NCI-H526 (cell line): Measurements from ENCODE around the gene STK17B.
"Not testable (repeated sequence)": the region's sequence is repeated elsewhere in the genome, so short reads cannot be mapped to it uniquely, and the experiment has no call there.

Source experiments
- DNase-seq, 2 experiments: peaks; one replicate each; lab custom pipeline; 2025; lab: John Stamatoyannopoulos, UW

The STK17B gene

DNA sequence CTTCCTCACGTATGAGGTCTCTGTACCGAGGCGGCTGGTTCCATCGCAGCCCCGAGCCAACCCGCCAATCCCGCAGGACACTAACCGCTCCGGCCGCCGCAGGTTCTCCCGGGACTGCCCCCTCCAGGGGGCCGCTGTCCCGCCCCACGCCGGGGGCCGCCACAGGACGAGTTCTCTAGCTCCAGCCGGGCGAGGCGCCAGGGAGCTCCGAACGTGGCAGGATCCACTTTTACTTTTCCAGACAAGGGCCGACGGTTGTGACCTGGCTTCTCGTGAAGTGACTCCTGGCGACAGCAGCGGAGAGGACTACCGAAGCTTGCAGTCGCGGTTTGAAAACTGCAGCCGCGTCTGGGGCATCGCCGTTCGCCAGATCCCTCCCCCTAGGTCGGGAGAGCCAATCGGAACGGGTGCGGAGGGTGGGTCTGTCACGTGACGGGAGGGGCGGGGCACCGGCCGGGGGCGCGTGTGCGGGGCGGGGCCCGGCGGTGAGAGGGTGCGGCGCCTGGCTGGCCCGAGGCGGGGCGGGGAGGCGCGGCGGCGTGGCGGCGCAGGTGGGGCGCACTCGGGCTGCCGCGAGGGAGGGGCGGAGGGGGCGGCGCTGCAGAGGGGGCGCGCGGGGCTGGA lies at the start of gene STK17B:
Gene STK17B (minus strand): TSS at position 331 of the 624 bp plus-strand sequence. CDS start 8,195 bp downstream, outside the sequence.
- peak; percentile 86 to 97 for DNase-seq

DNA sequence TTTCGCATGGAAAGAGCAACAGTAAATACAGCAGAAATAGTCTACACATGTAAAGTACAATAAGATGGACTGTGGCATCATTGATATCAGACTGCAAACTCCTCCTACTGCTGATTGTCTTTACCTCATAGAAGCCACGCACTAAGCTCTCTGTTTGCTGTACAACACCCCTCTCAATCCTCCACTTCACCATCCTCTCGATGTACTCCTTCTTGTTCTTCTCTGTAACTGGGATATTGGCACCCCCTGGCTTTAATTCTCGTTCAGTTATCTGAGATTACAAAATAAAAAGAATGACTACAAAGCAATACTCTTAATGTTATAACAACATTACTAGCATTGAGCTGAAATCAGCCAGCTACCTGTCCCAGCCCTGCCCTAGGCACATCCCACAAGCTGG lies 49.3 kb upstream of the STK17B start:
- DNase-seq = no peak

DNA sequence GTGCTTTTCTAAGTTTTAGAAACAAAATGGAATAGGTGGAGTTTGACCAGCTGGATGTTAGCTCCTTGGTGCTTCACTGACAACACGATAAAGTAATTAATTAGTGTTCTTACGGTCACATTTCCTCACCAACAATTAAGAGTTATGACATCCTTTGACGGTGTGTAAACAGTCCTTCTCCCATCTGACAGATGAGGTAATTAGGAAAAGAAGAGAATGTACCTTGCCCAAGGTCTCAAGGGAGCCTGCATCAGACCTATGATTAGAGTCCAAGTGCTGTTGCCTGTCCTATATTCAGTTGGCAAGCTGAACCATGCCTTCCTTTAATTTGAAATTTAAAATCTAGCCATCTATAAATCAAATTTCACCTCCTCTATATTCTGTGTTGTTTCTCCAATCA lies 48.3 kb upstream of the STK17B start:
- DNase-seq = no peak

DNA sequence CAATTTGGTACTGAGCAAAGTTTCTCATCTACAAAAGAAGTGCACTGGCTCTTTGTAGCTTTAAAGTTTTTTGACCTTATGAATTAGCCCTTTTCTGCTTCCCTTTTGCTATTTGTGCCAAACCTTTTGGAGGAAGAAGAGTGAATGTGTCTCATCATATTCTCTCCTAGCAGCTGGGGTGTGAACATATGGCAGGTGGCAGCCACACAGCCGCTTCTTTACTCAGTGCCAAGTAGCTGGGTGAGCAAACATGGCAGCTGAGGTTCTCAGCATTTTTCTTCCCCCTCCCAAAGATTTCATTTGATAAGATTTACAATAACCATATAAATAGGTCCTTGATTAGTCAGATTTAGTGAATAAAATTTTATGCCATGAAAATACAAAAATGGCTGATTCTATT lies 46.7 kb upstream of the STK17B start:
- no peak for DNase-seq

DNA sequence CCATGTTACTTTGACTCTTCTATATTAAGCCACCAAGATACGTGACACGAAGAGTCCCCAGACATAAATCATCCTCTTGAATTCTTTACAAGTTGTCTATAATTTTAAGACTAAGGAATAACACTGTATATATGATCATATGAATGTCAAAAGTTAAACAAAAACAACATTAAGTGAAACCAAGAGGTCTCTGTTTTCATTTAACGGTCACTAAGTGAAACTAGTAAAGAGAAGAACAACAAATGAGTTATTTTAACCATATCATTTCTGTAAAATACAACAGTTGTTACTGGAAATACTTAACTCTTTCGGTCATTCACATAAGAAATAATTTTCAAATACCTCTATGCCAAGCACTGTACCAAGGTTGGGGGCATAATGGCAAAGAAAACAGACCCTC lies 45.7 kb upstream of the STK17B start:
- DNase-seq = no peak

DNA sequence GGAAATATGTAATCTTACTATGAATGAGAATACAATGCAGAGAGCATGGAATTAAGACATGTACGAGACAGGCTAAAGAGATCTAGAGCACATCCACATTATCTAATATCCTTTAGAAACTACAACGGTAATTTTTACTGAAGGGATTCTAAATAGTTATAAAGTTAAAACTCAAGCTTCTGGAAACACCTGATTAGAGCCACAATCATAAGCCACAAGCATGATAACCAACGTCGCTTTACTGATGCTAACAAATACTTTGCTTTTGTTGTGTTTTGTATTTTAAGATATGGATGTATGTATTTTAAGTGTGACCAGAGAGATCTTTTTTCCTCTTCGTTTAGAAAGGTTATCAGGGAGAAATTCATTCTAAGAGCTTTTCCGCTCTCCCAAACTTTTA lies 44.0 kb upstream of the STK17B start:
- no peak for DNase-seq

DNA sequence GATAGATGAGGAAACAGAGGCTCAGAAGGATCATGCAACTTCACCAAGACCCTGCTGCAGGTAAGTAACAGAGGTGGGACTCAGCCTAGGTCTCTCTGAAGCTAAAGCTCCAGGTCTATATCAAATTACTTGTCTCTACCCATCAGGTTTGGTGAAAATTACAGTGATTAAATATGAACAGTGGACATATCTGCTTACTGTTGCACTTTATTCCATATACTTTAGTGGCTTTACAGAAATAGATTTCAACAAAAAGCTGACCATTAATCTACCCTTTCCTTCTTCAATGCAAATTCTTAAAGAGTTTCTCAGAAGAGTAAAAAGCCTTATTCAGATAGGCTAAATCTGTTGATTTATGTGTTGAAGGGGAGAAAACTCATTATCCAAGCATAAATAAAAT lies 42.8 kb upstream of the STK17B start:
- DNase-seq = no peak

DNA sequence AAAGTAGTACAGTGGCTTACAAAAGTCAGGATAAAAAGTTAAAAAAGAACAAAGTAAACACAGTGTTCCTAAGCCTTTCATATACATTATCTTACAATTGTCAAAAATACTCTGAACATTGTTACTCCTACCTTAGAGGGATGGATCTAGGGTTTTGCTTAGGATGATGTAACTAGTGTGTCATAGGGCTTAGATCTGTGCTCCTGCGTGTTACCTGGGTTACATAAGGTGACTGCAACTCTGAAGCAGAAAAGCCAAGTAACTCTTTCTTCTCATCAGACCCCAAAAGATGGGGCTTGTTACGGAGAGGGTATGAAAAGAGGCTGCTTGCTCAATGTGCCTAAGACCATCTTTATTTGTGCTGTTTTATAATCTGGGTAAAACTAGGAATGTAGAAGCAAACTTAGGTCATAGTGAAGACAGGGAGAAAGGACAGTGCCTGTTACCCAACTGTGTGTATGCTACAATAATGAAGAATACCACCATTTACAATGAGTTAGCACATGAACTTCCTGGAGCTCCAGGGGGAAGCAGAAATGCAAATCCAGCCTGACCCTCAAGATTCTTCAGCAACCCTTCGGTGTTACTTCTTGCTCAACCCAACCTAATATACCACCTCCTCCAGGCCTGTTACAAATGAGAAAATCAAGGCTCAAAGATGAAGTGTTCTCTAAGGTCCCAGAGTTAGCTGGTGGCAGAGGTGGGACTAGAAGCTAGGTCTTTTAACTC lies 42.0 kb upstream of the STK17B start:
- DNase-seq = no peak

DNA sequence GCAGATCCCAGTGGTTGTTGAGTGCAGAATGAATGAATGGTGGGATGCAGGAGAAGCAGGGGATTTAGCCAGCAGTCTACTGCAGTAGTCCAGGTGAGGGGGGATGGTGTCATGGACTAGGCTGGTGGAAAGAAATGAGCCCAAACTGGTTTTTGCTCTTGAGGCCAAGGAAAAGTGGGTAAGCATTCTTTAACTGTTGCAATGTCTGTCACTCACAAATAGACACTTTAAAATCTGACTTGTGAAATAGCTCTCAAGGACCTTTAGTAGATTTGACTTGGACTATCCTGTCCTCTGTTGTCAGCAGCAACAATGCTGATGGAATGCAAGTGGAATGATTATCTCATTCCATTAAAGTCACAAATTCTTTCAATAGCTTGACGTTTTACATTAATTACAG lies 37.5 kb upstream of the STK17B start:
- DNase-seq = no peak

DNA sequence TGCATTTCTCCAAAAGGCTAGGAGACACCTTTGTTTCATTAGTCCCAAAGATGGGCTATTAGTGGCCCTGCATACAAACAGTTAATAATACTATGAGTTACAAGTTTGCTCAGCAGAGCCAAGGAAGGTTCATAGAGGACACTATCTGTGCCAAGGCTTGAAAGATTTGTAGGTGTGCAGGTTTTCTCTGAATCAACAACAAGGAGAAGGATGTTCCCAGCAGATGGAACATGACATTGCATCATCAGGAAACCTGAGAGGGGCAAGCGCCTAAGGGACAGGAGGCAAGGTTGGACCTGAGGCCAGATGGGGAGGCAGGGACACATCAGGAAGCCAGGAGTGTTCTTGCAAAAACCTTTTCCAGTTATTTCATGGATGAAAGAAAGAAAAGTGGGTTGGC lies 35.4 kb upstream of the STK17B start:
- no peak for DNase-seq

DNA sequence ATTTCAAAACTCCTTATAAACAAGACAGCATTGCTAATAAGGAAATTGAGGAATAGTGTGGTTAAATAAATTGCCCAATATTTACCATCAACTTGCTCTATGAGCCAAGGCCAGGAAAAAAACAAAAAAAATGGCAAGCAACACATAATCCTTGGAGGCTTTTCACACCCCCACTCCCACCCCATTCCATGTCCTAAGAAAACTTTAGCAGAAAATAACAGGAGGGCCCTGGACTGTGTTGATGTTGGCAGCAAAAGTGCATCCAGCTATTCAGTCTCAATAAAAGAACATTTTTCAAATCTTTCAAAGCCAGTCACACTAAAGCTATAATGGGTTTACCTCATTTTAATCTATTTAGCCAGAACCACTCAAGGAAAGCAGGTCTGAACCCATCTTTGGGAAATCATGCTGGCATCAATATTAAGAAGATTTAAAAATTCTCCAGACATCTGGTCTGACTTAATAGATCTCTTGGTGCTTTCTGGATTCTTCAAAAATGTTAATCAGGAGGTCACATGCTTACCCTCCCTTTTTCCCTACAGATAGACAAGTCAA lies 34.6 kb upstream of the STK17B start:
- no peak for DNase-seq

DNA sequence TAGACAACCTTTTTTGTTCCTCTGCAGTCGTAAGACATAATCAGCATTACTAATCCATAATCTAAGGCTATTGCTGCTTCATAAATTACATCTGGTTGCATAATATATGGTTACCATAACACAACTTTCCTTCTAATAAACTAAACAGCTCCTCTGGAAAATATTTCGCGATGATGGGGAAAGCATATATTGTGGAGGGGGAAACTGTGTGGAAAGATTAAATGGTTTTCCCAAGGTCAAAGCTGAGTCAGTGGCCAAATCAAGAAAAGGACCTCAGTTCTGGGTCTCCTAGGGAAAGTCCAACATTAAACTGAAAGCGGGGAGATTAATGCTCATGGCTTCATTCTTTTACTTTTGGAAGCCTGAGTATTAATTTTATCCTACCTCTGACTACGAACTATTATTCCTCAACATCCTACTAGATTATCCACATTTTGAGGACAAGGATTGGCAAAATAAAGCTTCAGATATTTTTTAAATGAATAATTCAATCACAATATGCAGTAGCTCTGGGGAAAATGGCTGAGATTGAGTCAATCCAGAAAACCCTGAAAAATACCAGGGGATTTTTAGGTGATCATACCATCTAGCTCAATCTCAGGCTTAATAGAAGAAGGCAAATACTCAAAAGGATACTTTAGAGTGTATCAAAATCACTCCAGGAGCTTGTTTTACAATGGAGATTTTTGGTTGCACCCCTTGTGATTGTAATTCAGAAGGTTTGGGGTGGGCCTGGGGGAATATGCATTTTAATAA lies 33.8 kb upstream of the STK17B start:
- no peak for DNase-seq

DNA sequence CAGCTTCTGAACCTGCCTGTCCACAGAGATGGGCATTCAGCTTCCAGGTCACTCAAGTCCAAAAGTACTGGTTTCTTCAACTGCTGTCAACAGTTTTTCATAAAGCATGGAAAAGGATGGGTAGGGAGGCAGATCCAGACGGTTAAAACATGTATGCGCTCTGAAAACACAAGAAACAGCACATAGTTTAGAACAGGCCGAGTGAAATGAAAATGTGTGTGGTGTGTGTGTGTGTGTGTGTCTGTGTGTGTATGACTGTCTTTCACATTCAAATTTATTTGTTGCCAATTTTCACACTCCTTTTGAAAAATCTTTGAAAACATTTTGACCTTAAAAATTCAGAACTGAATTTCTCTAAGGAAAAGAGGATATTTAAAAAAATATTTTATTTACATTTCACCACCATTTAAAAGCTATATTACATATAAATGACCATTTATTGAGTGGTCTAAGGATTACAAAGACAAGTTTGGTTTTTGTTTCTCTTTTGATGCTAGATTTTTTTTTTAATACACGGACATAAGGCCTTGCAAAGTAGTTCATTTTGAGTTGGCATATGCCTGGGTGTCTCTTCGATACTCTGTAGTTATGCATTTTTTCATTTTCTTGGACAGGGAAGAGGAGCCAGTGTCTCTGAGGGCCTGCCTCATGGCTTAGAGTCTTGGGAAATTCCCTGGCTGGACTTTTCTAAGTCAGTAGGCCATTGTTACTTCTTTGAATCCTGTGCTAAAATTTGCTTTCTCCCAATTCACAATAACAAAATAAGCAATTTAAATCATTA lies 30.0 kb upstream of the STK17B start:
- no peak for DNase-seq

DNA sequence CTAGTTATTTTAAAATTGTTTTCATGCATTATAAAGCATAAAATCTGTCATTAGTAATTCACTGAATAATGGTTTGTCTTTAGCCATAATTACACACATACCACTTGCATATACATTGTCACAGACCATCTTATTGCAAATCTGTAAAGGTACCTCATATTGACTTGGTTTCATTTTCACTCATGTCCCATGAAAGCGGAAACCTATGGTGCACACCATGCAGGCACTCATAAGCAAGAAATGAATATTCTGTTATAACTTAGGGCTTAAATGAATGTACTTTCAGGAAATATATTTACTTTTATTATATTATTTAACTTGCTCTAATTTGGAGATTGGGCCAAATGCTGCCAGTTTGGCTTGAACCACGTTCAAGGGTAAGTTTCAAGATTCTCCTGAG lies 29.2 kb upstream of the STK17B start:
- no peak for DNase-seq

DNA sequence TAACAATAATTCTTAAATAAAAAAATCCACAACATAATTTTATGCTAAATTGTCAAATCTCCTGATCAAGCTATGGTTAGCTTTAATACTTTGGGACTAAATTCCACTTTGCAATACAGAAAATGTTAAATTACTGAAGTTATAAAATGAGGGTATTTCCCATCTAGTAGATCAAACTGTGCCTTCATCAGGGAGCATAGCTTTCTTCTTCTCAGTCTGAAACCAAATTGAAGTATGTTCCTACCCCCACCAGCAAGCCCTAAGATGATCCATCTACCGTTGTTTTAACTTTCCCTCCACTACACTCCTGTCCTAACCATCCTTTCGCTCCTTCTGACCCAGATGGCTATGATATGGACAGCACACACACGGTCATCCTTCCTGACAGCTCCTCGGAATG lies 24.4 kb upstream of the STK17B start:
- DNase-seq = no peak

DNA sequence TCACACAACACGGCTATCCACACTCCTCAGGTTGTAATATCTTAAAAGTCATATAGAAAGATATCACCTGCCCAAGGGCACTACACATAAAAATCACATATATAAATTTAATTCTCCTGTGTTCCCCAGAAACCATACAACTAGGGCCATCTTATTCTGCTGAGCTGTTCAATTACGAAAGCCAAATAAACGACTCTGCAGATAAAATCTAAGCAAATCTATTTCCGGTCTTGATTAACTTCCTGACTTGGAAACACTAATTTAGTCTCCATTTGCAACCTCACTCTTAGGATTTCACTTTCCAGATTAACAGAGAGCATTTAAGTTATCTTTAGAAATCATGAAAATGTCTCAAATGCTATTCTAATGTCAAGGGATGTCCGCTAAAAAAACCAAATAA lies 23.9 kb upstream of the STK17B start:
- no peak for DNase-seq

DNA sequence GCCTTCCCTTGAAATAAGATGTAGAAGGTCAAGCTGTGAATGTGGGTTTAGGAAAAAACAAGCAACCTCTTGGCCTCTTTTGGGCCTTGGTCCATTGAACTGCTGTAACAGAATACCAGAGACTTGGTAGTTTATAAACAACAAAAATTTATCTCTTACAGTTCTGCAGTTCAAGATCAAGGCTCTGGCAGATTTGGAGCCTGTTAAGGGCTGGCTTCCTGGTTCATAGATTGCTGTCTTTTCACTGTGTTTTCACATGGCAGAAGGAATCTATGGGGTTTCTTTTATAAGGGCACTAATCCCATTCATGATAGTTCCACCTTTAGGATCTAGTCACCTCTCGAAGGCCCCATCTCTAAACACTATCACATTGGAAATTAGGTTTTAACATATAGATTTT lies 20.2 kb upstream of the STK17B start:
- DNase-seq = no peak

DNA sequence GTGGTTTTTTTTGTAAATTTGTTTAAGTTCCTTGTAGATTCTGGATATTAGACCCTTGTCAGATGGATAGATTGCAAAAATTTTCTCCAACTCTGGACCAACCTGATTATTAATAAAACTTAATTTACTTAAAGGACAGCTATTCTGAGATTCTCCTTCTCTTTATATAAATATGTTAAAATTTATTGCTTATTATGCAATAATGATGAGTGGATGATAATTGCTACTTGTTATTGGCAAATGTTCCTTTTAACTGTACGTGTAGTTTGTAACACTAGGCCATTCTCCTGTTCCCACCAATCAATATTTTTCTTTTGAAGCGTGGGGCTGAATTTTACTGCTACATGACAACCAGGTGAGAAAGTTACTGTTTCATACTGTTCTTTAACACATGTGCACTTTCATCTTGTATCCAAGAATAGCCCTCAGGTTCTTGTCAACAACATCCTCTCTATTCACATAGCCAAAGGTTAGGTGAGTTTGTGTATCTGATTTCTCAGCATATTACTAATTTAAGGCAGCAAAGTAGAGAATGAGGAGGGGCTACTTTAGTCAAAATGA lies 16.6 kb upstream of the STK17B start:
- no peak for DNase-seq

DNA sequence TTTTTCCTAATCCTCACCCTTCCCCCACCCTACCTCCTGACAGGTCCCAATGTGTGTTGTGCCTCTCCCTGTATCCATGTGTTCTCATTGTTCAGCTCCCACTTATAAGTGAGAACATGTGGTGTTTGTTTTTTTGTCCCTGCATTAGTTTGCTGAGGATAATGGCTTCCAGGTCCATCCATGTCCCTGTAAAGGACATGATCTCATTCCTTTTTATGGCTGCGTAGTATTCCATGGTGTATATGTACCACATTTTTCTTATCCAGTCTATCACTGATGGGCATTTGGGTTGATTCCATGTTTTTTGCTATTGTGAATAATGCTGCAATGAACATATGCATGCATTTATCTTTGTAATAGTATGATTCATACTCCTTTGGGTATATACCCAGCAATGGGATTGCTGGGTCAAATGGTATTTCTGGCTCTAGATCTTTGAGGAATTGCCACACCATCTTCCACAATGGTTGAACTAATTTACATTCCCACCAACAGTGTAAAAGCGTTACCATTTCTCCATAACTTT lies 15.9 kb upstream of the STK17B start:
- DNase-seq = not testable (repeated sequence)

DNA sequence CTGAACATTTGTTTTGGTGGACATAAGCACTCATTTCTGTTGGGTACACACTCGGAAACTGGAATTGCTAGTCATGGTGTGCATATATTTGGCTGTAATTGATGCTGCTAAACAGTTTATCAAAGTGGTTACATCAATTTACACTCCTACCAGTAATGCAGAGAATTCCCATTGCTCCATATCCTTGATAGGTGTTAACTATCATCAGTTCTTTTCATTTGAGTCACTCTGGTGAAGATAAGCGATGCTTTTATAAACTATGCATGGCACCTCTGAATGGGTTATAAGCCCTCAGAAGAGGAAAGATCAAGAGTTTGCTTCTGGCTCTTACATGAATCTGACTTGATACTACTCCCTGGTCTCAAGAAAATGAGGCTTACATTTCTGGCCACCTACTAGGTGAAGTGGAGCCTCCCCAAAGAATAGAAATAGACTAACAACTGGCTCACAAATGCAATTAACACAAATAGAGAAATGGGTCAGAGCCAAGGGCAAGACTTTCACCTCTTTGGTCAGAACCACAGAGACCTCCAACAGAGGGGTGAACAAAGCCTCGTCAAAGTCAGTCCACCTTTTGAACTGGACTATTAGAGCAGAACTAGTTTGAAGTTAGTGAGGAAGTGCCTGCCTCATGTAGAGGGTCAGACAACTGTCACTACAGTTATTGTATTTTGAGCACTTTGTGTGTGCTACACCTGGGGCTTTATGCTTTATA lies 15.0 kb upstream of the STK17B start:
- no peak for DNase-seq

DNA sequence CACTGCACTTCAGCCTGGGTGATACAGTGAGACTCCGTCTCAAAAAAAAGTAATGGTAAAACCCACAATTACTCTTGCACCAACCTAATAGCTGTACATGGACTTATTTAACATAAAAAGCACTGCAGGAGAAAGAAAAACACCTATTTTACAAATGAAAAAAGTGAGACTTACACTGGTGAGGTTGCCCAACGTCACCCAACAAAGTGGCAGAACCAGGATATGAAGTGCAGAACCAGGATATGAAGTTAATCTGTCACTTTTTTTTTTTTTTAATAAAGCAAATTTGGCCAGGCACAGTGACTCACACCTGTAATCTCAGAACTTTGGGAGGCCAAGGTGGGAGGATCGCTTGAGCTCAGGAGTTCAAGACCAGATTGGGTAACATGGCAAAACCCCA lies 13.5 kb upstream of the STK17B start:
- no peak for DNase-seq
